ENCODE results near the gene LUZP1. TPM values are rescaled to one million over a fixed set of nuclear protein-coding genes. Genes with fewer than 3 reads are reported as not detected.

Gene LUZP1
- total and polyA plus RNA-seq, 9 donors, result 9.8 to 19.7 (median 13.5) TPM

- Histone ChIP-seq H3K9me3 (replicated peaks; ENCODE audit: control insufficient read depth, low read depth, low read length) (no peaks in the 10 kb centered on the region), H3K27me3 (ENCODE audit: control insufficient read depth, insufficient read depth, low read length) (no peaks in the 10 kb centered on the region), H3K4me1 (ENCODE audit: control insufficient read depth, insufficient read depth, low read length) (no peaks in the 10 kb centered on the region), H3K36me3 (ENCODE audit: control insufficient read depth, insufficient read depth, low read length) (peaks cover 60% of the 10 kb centered on the region), H3K4me3 (ENCODE audit: low read length) (no peak overlapping the region), H3K27ac (ENCODE audit: low read length) (no peak overlapping the region)
- DNase-seq, result no peak
- WGBS (ENCODE audit: insufficient coverage), result no CpG with 5 or more reads among the region's 2 CpGs
Measured at GRCh38 chr1:23069149-23069548, 99.5 kb downstream of the LUZP1 start.

GRCh38 chr1:23066075-23066474, 102.6 kb downstream of the LUZP1 start:
- Histone ChIP-seq H3K9me3 (replicated peaks; ENCODE audit: control insufficient read depth, low read depth, low read length) (no peaks in the 10 kb centered on the region), H3K27me3 (ENCODE audit: control insufficient read depth, insufficient read depth, low read length) (no peaks in the 10 kb centered on the region), H3K4me1 (ENCODE audit: control insufficient read depth, insufficient read depth, low read length) (no peaks in the 10 kb centered on the region), H3K4me3 (ENCODE audit: low read length) (no peak overlapping the region), H3K27ac (ENCODE audit: low read length) (no peak overlapping the region), H3K36me3 (ENCODE audit: control insufficient read depth, insufficient read depth, low read length) (peaks cover 50% of the 10 kb centered on the region)
- no CpG with 5 or more reads among the region's 2 CpGs for WGBS (ENCODE audit: insufficient coverage)
- DNase-seq, result no peak

GRCh38 chr1:23065385-23065784, 103.3 kb downstream of the LUZP1 start:
- no peak for DNase-seq
- Histone ChIP-seq H3K27me3 (ENCODE audit: control insufficient read depth, insufficient read depth, low read length) (no peaks in the 10 kb centered on the region), H3K4me1 (ENCODE audit: control insufficient read depth, insufficient read depth, low read length) (no peaks in the 10 kb centered on the region), H3K27ac (ENCODE audit: low read length) (no peak overlapping the region), H3K36me3 (ENCODE audit: control insufficient read depth, insufficient read depth, low read length) (peaks cover 53% of the 10 kb centered on the region), H3K9me3 (replicated peaks; ENCODE audit: control insufficient read depth, low read depth, low read length) (no peaks in the 10 kb centered on the region), H3K4me3 (ENCODE audit: low read length) (no peak overlapping the region)
- no CpG with 5 or more reads among the region's 2 CpGs for WGBS (ENCODE audit: insufficient coverage)

GRCh38 chr1:23062271-23062670, 106.4 kb downstream of the LUZP1 start:
- Histone ChIP-seq H3K27me3 (ENCODE audit: control insufficient read depth, insufficient read depth, low read length) (no peaks in the 10 kb centered on the region), H3K36me3 (ENCODE audit: control insufficient read depth, insufficient read depth, low read length) (peaks cover 45% of the 10 kb centered on the region), H3K27ac (ENCODE audit: low read length) (no peak overlapping the region), H3K9me3 (replicated peaks; ENCODE audit: control insufficient read depth, low read depth, low read length) (no peaks in the 10 kb centered on the region), H3K4me1 (ENCODE audit: control insufficient read depth, insufficient read depth, low read length) (no peaks in the 10 kb centered on the region), H3K4me3 (ENCODE audit: low read length) (no peak overlapping the region)
- DNase-seq, result no peak
- no CpG with 5 or more reads among the region's 2 CpGs for WGBS (ENCODE audit: insufficient coverage)

GRCh38 chr1:23057301-23057700, 111.4 kb downstream of the LUZP1 start:
- peaks cover 42% of the 10 kb centered on the region for H3K36me3 ChIP-seq (ENCODE audit: control insufficient read depth, insufficient read depth, low read length)
- H3K4me3 ChIP-seq (ENCODE audit: low read length), result no peak overlapping the region

GRCh38 chr1:23051290-23051909, 117.3 kb downstream of the LUZP1 start:
- Histone ChIP-seq H3K4me3 (ENCODE audit: low read length) (no peak overlapping the region), H3K36me3 (ENCODE audit: control insufficient read depth, insufficient read depth, low read length) (peaks cover 13% of the 10 kb centered on the region), H3K27me3 (ENCODE audit: control insufficient read depth, insufficient read depth, low read length) (no peaks in the 10 kb centered on the region), H3K9me3 (replicated peaks; ENCODE audit: control insufficient read depth, low read depth, low read length) (no peaks in the 10 kb centered on the region), H3K27ac (ENCODE audit: low read length) (no peak overlapping the region), H3K4me1 (ENCODE audit: control insufficient read depth, insufficient read depth, low read length) (no peaks in the 10 kb centered on the region)
- WGBS (ENCODE audit: insufficient coverage), result no CpG with 5 or more reads among the region's 4 CpGs
- no peak for DNase-seq

More at GRCh38 chr1:23057301-23057700, 111.4 kb downstream of the LUZP1 start:
- H3K27me3 ChIP-seq (ENCODE audit: control insufficient read depth, insufficient read depth, low read length), result no peaks in the 10 kb centered on the region
- no peak overlapping the region for H3K27ac ChIP-seq (ENCODE audit: low read length)
- H3K4me1 ChIP-seq (ENCODE audit: control insufficient read depth, insufficient read depth, low read length), result no peaks in the 10 kb centered on the region
- 93% methylated on average over 4 of the region's 5 CpGs for WGBS (ENCODE audit: insufficient coverage)
- no peaks in the 10 kb centered on the region for H3K9me3 ChIP-seq (replicated peaks; ENCODE audit: control insufficient read depth, low read depth, low read length)
- DNase-seq, result no peak

- no peaks in the 10 kb centered on the region for H3K4me1 ChIP-seq (ENCODE audit: control insufficient read depth, insufficient read depth, low read length)
- no peak for DNase-seq
- no peaks in the 10 kb centered on the region for H3K27me3 ChIP-seq (ENCODE audit: control insufficient read depth, insufficient read depth, low read length)
- WGBS (ENCODE audit: insufficient coverage), result 91% methylated on average over 6 of the region's 7 CpGs
- H3K4me3 ChIP-seq (ENCODE audit: low read length), result no peak overlapping the region
- peaks cover 13% of the 10 kb centered on the region for H3K36me3 ChIP-seq (ENCODE audit: control insufficient read depth, insufficient read depth, low read length)
- no peaks in the 10 kb centered on the region for H3K9me3 ChIP-seq (replicated peaks; ENCODE audit: control insufficient read depth, low read depth, low read length)
- H3K27ac ChIP-seq (ENCODE audit: low read length), result no peak overlapping the region
Measured at GRCh38 chr1:23050201-23050600, 118.5 kb downstream of the LUZP1 start.

GRCh38 chr1:23044035-23044434, 124.6 kb downstream of the LUZP1 start:
- WGBS (ENCODE audit: insufficient coverage), result no CpG with 5 or more reads among the region's 3 CpGs
- DNase-seq, result no peak
- Histone ChIP-seq H3K36me3 (ENCODE audit: control insufficient read depth, insufficient read depth, low read length) (peaks cover 5% of the 10 kb centered on the region), H3K27ac (ENCODE audit: low read length) (no peak overlapping the region), H3K9me3 (replicated peaks; ENCODE audit: control insufficient read depth, low read depth, low read length) (no peaks in the 10 kb centered on the region), H3K4me1 (ENCODE audit: control insufficient read depth, insufficient read depth, low read length) (no peaks in the 10 kb centered on the region), H3K27me3 (ENCODE audit: control insufficient read depth, insufficient read depth, low read length) (no peaks in the 10 kb centered on the region), H3K4me3 (ENCODE audit: low read length) (no peak overlapping the region)

GRCh38 chr1:23040509-23040908, 128.1 kb downstream of the LUZP1 start:
- H3K4me1 ChIP-seq (ENCODE audit: control insufficient read depth, insufficient read depth, low read length), result no peaks in the 10 kb centered on the region
- no peak for DNase-seq
- 93% methylated on average over 2 of the region's 5 CpGs for WGBS (ENCODE audit: insufficient coverage)
- no peak overlapping the region for H3K4me3 ChIP-seq (ENCODE audit: low read length)
- no peaks in the 10 kb centered on the region for H3K27me3 ChIP-seq (ENCODE audit: control insufficient read depth, insufficient read depth, low read length)
- peaks cover 5% of the 10 kb centered on the region for H3K36me3 ChIP-seq (ENCODE audit: control insufficient read depth, insufficient read depth, low read length)
- H3K9me3 ChIP-seq (replicated peaks; ENCODE audit: control insufficient read depth, low read depth, low read length), result no peaks in the 10 kb centered on the region
- H3K27ac ChIP-seq (ENCODE audit: low read length), result no peak overlapping the region

GRCh38 chr1:23039308-23039826, 129.3 kb downstream of the LUZP1 start:
- no peak overlapping the region for H3K27ac ChIP-seq (ENCODE audit: low read length)
- 53% methylated on average over 3 of the region's 7 CpGs for WGBS (ENCODE audit: insufficient coverage)
- H3K9me3 ChIP-seq (replicated peaks; ENCODE audit: control insufficient read depth, low read depth, low read length), result no peaks in the 10 kb centered on the region
- H3K36me3 ChIP-seq (ENCODE audit: control insufficient read depth, insufficient read depth, low read length), result peaks cover 3% of the 10 kb centered on the region
- H3K4me1 ChIP-seq (ENCODE audit: control insufficient read depth, insufficient read depth, low read length), result no peaks in the 10 kb centered on the region
- H3K27me3 ChIP-seq (ENCODE audit: control insufficient read depth, insufficient read depth, low read length), result no peaks in the 10 kb centered on the region
- no peak for DNase-seq
- no peak overlapping the region for H3K4me3 ChIP-seq (ENCODE audit: low read length)
